ENCODE data around the gene HSPG2. TPM values are rescaled to one million over a fixed set of nuclear protein-coding genes. Genes with fewer than 3 reads are reported as not detected.

The HSPG2 gene
- total and polyA plus RNA-seq, 2 of the 13 experiments (the other 11 are each of a cell fraction or from before 2014, with no cell fraction given), result 9.1 to 13.1 TPM

- Histone ChIP-seq H3K9ac (ENCODE audit: insufficient read depth, low read depth, low read length) (no peak overlapping the region), H3K36me3 (replicated peaks in 1 of 2; ENCODE audit: control insufficient read depth in 1 of 2, insufficient read depth in 2 of 2, low read length in 2 of 2) (peaks cover 0 to under 1% of the 10 kb centered on the region in 2 experiments; a peak in 2 of 5 replicates), H3K4me2 (ENCODE audit: low read depth, low read length) (no peak overlapping the region), H3K27me3 (ENCODE audit: control insufficient read depth in 1 of 2, insufficient read depth in 2 of 2, low read length in 2 of 2) (no peaks in the 10 kb centered on the region), H4K20me1 (ENCODE audit: insufficient read depth, low read length) (no peaks in the 10 kb centered on the region), H3K27ac (ENCODE audit: extremely low read length, insufficient read depth, low read length) (no peak overlapping the region), H3K79me2 (ENCODE audit: insufficient read depth, low read length) (no peaks in the 10 kb centered on the region), H2AFZ (ENCODE audit: low read length) (no peak overlapping the region), H3K4me3 (replicated peaks in 1 of 3; ENCODE audit: insufficient read depth in 1 of 3, low read depth in 2 of 3, low read length in 3 of 3) (no peak overlapping the region), H3K4me1 (ENCODE audit: insufficient read depth, low read length) (peaks cover 57% of the 10 kb centered on the region), H3K9me3 (ENCODE audit: low read length) (no peaks in the 10 kb centered on the region)
- ATAC-seq (no peak), DNase-seq (ENCODE audit: low spot score) (no peak), FAIRE-seq (no peak)
- WGBS (ENCODE audit: low lambda C conversion rate), result 95% methylated on average over 13 of the region's 13 CpGs
- CTCF ChIA-PET (ENCODE audit: low intra/inter-chr PET ratio, low total read pairs), result no interaction called here
- no peak for TF ChIP-seq REPIN1 (CRISPR knock-in tag; IDR thresholded peaks at IDR 0.05; ENCODE audit: borderline replicate concordance, low read depth)
- TF ChIP-seq U2AF1 (optimal IDR thresholded peaks at IDR 0.05; ENCODE audit: low read depth, low read length), result no peak
- no peak for TF ChIP-seq ZNF576 (CRISPR knock-in tag; IDR thresholded peaks at IDR 0.05)
- in situ Hi-C loops (cut with HindIII; ENCODE audit: extremely low pct_ligation_motif_present, low pct_unique_long_range_greater_than_20kb) (no loop called here), intact Hi-C loops (cut with micrococcal nuclease; ENCODE audit: unreplicated experiment) (no loop called here)
- POLR2A ChIA-PET, result no interaction called here
- no TSS peak for BruUV-seq (replicated peaks)
Measured at GRCh38 chr1:21900766-21901472, 36.2 kb downstream of the HSPG2 start.

GRCh38 chr1:21899987-21900386 is 37.1 kb downstream of the HSPG2 start:
- H3K4me3 ChIP-seq (replicated peaks in 1 of 3; ENCODE audit: insufficient read depth in 1 of 3, low read depth in 2 of 3, low read length in 3 of 3), result no peak overlapping the region
- no peak overlapping the region for H3K4me2 ChIP-seq (ENCODE audit: low read depth, low read length)
- no peaks in the 10 kb centered on the region for H3K9me3 ChIP-seq (ENCODE audit: low read length)
- intact Hi-C loops (cut with micrococcal nuclease; ENCODE audit: unreplicated experiment) (no loop called here), in situ Hi-C loops (cut with HindIII; ENCODE audit: extremely low pct_ligation_motif_present, low pct_unique_long_range_greater_than_20kb) (no loop called here)
- no peak for ATAC-seq
- no peaks in the 10 kb centered on the region for H3K27me3 ChIP-seq (ENCODE audit: control insufficient read depth in 1 of 2, insufficient read depth in 2 of 2, low read length in 2 of 2)
- BruUV-seq (replicated peaks), result no TSS peak
- WGBS (ENCODE audit: low lambda C conversion rate), result 100% methylated on average over 3 of the region's 8 CpGs
- no peaks in the 10 kb centered on the region for H4K20me1 ChIP-seq (ENCODE audit: insufficient read depth, low read length)
- H3K9ac ChIP-seq (ENCODE audit: insufficient read depth, low read depth, low read length), result no peak overlapping the region
- no peaks in the 10 kb centered on the region for H3K79me2 ChIP-seq (ENCODE audit: insufficient read depth, low read length)
- FAIRE-seq, result no peak
- peaks cover 5 to 10% of the 10 kb centered on the region in 2 experiments; a peak in 3 of 5 replicates for H3K36me3 ChIP-seq (replicated peaks in 1 of 2; ENCODE audit: control insufficient read depth in 1 of 2, insufficient read depth in 2 of 2, low read length in 2 of 2)
- H3K4me1 ChIP-seq (ENCODE audit: insufficient read depth, low read length), result peaks cover 57% of the 10 kb centered on the region
- DNase-seq (ENCODE audit: low spot score), result no peak
- ChIA-PET CTCF (ENCODE audit: low intra/inter-chr PET ratio, low total read pairs) (no interaction called here), POLR2A (no interaction called here)
- H3K27ac ChIP-seq (ENCODE audit: extremely low read length, insufficient read depth, low read length), result no peak overlapping the region
- H2AFZ ChIP-seq (ENCODE audit: low read length), result no peak overlapping the region
- no peak for TF ChIP-seq FOXJ3 (CRISPR knock-in tag; IDR thresholded peaks at IDR 0.05; ENCODE audit: borderline replicate concordance)
- TF ChIP-seq ZNF687 (CRISPR knock-in tag; IDR thresholded peaks at IDR 0.05), result peak; percentile 28; the same call in 1 of the 2 replicates
- no peak for TF ChIP-seq MTF1 (CRISPR knock-in tag; IDR thresholded peaks at IDR 0.05)
- TF ChIP-seq ATF3 (CRISPR knock-in tag; IDR thresholded peaks at IDR 0.05), result no peak
- no peak for TF ChIP-seq ZBTB44 (CRISPR knock-in tag; IDR thresholded peaks at IDR 0.05)
- TF ChIP-seq POLR2A (IDR thresholded peaks at IDR 0.05; ENCODE audit: insufficient read depth in 1 of 2, low read depth in 2 of 2, low read length in 2 of 2), result no peak
